Upper lobe of left lung (tissue), 6 donors: ENCODE results near the gene GSC. TPM values are rescaled to one million over a fixed set of nuclear protein-coding genes. Genes with fewer than 3 reads are reported as not detected.
"Not testable (repeated sequence)": the region's sequence is repeated elsewhere in the genome, so short reads cannot be mapped to it uniquely, and the experiment has no call there.

Source experiments
- ATAC-seq, 2 donors: fragments of 200-7000 bp; cut with Tn5 transposase; one replicate each; pipeline ENCODE4 v1.9.1; 2022; ENCODE audit warnings: mild to moderate bottlenecking in 2 of 2, moderate library complexity in 2 of 2; ENCODE audit not compliant: low FRiP score in 2 of 2
- DNase-seq, 2 donors: peaks; one replicate each; pipeline ENCODE4 v3.0.0-alpha.2; 2019 to 2020
- H3K27ac ChIP-seq, 4 donors: fragments of 200-600 bp; sonication (generic); one replicate each; pipeline ENCODE4 v1.5.1; 2016 to 2019
- H3K27me3 ChIP-seq, 4 donors: fragments of 200-600 bp; sonication (generic); one replicate each; pipeline ENCODE4 v1.5.1; 2017 to 2019
- H3K36me3 ChIP-seq, 4 donors: fragments of 200-600 bp; sonication (generic); one replicate each; pipeline ENCODE4 v1.5.1; 2016 to 2019
- H3K4me1 ChIP-seq, 4 donors: fragments of 200-600 bp; sonication (generic); one replicate each; pipeline ENCODE4 v1.5.1; 2018 to 2019
- H3K4me3 ChIP-seq, 4 donors: fragments of 200-600 bp; sonication (generic); one replicate each; pipeline ENCODE4 v1.5.1; 2017 to 2019; ENCODE audit warnings: mild to moderate bottlenecking in 2 of 4, moderate library complexity in 1 of 4
- H3K9me3 ChIP-seq, 4 donors: fragments of 200-600 bp; sonication (generic); one replicate each; pipeline ENCODE4 v1.5.1; 2018 to 2019
- EP300 ChIP-seq, 4 donors: sonication (generic); formaldehyde crosslinking; IDR thresholded peaks; one replicate each; pipeline ENCODE4 v1.5.1; 2017; ENCODE audit warnings: antibody characterized with exemption in 4 of 4, control low read depth in 2 of 4
- POLR2A ChIP-seq, 4 donors: fragments of 450-650 bp; IDR thresholded peaks; one replicate each; pipeline ENCODE4 v1.5.1; 2016 to 2017; ENCODE audit warnings: antibody characterized with exemption in 4 of 4, mild to moderate bottlenecking in 2 of 4
- POLR2AphosphoS5 ChIP-seq, 2 donors: sonication (generic); formaldehyde crosslinking; IDR thresholded peaks; one replicate each; pipeline ENCODE4 v1.5.1; 2017; ENCODE audit warnings: antibody characterized with exemption in 2 of 2
- WGBS, 2 donors: methylation state at CpG; one replicate each; pipeline ENCODE4 v1.1.5; 2017 to 2018; 5-methylcytosine and 5-hydroxymethylcytosine counted together
- total RNA-seq, 6 donors: library from RNA; depleted of rRNA in 4 of 6; stranded (reverse); fragments of >200 nt in 4 of 6; gene quantifications; one replicate each; pipeline versions ENCODE4 v1.1.0 to v1.2.1, GENCODE V29; 2016 to 2021
- TF ChIP-seq, protein P1 (sequence below), 6 experiments: fragments of 450-650 bp in 4 of 6; fragments of 200-600 bp in 2 of 6; sonication (generic) in 2 of 6; IDR thresholded peaks; one replicate each; pipeline ENCODE4 v1.5.1; 2016 to 2019; ENCODE audit warnings: antibody characterized with exemption in 6 of 6
- donor health status: DM: no; HTN: no; CAD: no; lungs with moderate emphysema.
- donor health status: DM: no; HTN: yes; CAD: no; lungs with severe emphysema.

Gene GSC
- total RNA-seq, 6 donors from 2014 or later = 0.47 TPM; not detected in 5

GRCh38 chr14:94751956-94752355 lies 18.0 kb downstream of the GSC start:
- DNase-seq = no peak

GRCh38 chr14:94751321-94751720 lies 18.6 kb downstream of the GSC start:
- no peaks in the 10 kb centered on the region for H3K27me3 ChIP-seq
- no peak overlapping the region for H3K27ac ChIP-seq
- ATAC-seq = no peak
- no peaks in the 10 kb centered on the region for H3K9me3 ChIP-seq
- TF ChIP-seq, protein P1, sequence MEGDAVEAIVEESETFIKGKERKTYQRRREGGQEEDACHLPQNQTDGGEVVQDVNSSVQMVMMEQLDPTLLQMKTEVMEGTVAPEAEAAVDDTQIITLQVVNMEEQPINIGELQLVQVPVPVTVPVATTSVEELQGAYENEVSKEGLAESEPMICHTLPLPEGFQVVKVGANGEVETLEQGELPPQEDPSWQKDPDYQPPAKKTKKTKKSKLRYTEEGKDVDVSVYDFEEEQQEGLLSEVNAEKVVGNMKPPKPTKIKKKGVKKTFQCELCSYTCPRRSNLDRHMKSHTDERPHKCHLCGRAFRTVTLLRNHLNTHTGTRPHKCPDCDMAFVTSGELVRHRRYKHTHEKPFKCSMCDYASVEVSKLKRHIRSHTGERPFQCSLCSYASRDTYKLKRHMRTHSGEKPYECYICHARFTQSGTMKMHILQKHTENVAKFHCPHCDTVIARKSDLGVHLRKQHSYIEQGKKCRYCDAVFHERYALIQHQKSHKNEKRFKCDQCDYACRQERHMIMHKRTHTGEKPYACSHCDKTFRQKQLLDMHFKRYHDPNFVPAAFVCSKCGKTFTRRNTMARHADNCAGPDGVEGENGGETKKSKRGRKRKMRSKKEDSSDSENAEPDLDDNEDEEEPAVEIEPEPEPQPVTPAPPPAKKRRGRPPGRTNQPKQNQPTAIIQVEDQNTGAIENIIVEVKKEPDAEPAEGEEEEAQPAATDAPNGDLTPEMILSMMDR (IDR thresholded peaks at IDR 0.05) = no peak
- TF ChIP-seq POLR2AphosphoS5 (IDR thresholded peaks at IDR 0.05) (no peak), EP300 (IDR thresholded peaks at IDR 0.05) (no peak), POLR2A (IDR thresholded peaks at IDR 0.05) (no peak)
- no peak for DNase-seq
- H3K36me3 ChIP-seq = no peaks in the 10 kb centered on the region
- H3K4me3 ChIP-seq = no peak overlapping the region
- H3K4me1 ChIP-seq = no peaks in the 10 kb centered on the region
- WGBS, 2 donors = 72 to 81% methylated on average over 11 of the region's 11 CpGs

More at GRCh38 chr14:94751956-94752355, 18.0 kb downstream of the GSC start:
- Histone ChIP-seq H3K4me3 (no peak overlapping the region), H3K27me3 (no peaks in the 10 kb centered on the region), H3K9me3 (no peaks in the 10 kb centered on the region), H3K4me1 (no peaks in the 10 kb centered on the region), H3K27ac (no peak overlapping the region), H3K36me3 (no peaks in the 10 kb centered on the region)
- ATAC-seq = no peak
- 66 to 71% methylated on average over 4 of the region's 4 CpGs for WGBS, 2 donors
- no peak for TF ChIP-seq EP300 (IDR thresholded peaks at IDR 0.05)
- TF ChIP-seq, protein P1 (IDR thresholded peaks at IDR 0.05) = no peak
- TF ChIP-seq POLR2A (IDR thresholded peaks at IDR 0.05) = no peak
- TF ChIP-seq POLR2AphosphoS5 (IDR thresholded peaks at IDR 0.05) = no peak

DNA sequence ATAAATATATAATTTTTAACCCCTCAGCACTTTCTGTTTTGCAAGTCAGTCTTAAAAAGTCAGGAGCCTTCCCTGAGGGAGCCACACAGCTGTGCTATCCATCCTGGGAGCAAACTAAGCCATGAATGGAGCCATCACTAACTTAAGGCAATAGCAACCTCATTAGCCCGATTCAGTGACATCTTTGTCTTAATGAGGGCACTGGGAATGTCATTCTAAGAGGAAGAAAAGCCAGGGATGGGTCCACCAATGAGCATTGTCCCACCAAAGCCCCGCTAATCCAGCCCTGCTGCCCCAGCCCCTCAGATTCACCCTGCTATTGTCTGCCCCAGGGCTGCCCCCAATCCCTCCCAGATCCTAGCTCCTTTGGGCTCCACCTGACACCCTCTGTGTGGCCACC lies 19.5 kb downstream of the GSC start:
- Histone ChIP-seq H3K36me3 (no peaks in the 10 kb centered on the region), H3K9me3 (no peaks in the 10 kb centered on the region), H3K27ac (no peak overlapping the region), H3K4me3 (no peak overlapping the region), H3K4me1 (no peaks in the 10 kb centered on the region), H3K27me3 (no peaks in the 10 kb centered on the region)
- DNase-seq (no peak), ATAC-seq (no peak)
- 56 to 85% methylated on average over 1 to 2 of the region's 2 CpGs for WGBS, 2 donors
- TF ChIP-seq POLR2AphosphoS5 (IDR thresholded peaks at IDR 0.05) (no peak), EP300 (IDR thresholded peaks at IDR 0.05) (no peak), POLR2A (IDR thresholded peaks at IDR 0.05) (no peak)
- TF ChIP-seq, protein P1 (IDR thresholded peaks at IDR 0.05) = no peak

DNA sequence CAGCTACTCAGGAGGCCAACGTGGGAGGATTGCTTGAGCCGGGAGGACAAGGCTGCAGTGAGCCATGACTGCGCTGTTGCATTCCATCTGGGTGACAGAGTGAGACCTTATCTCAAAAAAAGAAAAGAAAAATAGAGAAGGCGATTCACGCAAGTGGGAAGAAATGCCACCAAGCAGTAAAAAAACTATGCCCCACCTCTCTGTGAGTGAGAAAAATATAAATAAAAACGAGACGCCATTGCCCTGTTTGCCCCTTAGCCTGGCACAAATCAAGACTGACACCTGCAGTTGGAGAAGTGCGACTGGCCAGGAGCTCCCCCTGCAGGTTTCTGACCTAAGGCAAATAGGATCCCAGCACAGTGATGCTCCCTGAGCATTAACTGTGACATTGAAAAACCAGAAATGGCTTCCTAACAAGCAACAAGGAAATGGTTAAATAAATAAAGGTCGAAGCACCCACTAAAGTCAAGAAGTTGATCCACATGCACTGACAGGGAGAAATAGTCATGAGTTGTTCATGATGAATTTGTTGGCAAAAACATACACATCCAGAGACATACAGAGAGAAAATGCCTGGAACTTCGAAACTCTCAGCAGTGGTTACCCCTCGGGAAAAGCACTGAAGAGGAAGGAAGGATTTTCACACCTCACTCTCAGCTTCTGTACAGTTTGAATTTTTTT lies 21.1 kb downstream of the GSC start:
- DNase-seq = no peak
- H3K27me3 ChIP-seq = no peaks in the 10 kb centered on the region
- no peaks in the 10 kb centered on the region for H3K9me3 ChIP-seq
- H3K4me1 ChIP-seq = no peaks in the 10 kb centered on the region
- TF ChIP-seq, protein P1 (IDR thresholded peaks at IDR 0.05) = no peak
- TF ChIP-seq POLR2A (IDR thresholded peaks at IDR 0.05) (no peak), POLR2AphosphoS5 (IDR thresholded peaks at IDR 0.05) (no peak), EP300 (IDR thresholded peaks at IDR 0.05) (no peak)
- H3K36me3 ChIP-seq = no peaks in the 10 kb centered on the region
- WGBS, 2 donors = 27 to 28% methylated on average over 11 of the region's 11 CpGs
- no peak for ATAC-seq
- no peak overlapping the region for H3K4me3 ChIP-seq
- no peak overlapping the region for H3K27ac ChIP-seq

DNA sequence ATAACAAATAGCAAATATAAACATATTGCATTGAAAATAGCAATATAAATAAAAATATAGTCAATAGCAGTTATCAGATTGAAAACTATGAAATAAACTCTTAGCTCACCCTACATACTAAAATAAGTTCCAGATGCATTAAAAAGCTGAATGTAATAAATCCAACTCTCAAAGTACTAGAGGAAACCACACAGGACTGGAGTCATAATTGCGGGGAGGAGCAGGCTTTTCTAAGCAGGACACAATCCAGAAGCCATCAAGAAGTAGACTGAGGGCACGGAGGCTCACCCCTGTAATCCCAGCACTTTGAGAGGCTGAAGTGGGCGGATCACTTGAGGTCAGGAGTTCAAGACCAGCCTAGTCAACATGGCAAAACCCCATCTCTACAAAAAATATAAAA lies 22.2 kb downstream of the GSC start:
- H3K4me3 ChIP-seq = no peak overlapping the region
- WGBS, 2 donors = 69 to 81% methylated on average over 3 of the region's 3 CpGs
- H3K4me1 ChIP-seq = no peaks in the 10 kb centered on the region
- H3K9me3 ChIP-seq = no peaks in the 10 kb centered on the region
- DNase-seq (no peak), ATAC-seq (no peak)
- H3K27ac ChIP-seq = no peak overlapping the region
- H3K36me3 ChIP-seq = no peaks in the 10 kb centered on the region
- no peaks in the 10 kb centered on the region for H3K27me3 ChIP-seq
- TF ChIP-seq POLR2A (IDR thresholded peaks at IDR 0.05) (no peak), EP300 (IDR thresholded peaks at IDR 0.05) (no peak), POLR2AphosphoS5 (IDR thresholded peaks at IDR 0.05) (no peak)
- TF ChIP-seq, protein P1 (IDR thresholded peaks at IDR 0.05) = no peak

GRCh38 chr14:94747153-94747552 lies 22.8 kb downstream of the GSC start:
- H3K9me3 ChIP-seq, H3K4me1 ChIP-seq, H3K4me3 ChIP-seq, ATAC-seq, H3K36me3 ChIP-seq, H3K27ac ChIP-seq, H3K27me3 ChIP-seq, DNase-seq: not testable (repeated sequence)
- WGBS, 2 donors = 67 to 74% methylated on average over 7 of the region's 7 CpGs
